CD4-positive, alpha-beta T cell (primary cell): ENCODE data around the gene OLFML3. TPM values are rescaled to one million over a fixed set of nuclear protein-coding genes. Genes with fewer than 3 reads are reported as not detected.

Source experiments
- ATAC-seq: fragments of 200-7000 bp; cut with Tn5 transposase; one replicate; pipeline ENCODE4 v1.10.0; 2022; ENCODE audit warnings: mild to moderate bottlenecking; ENCODE audit not compliant: poor library complexity
- CTCF ChIA-PET: fragments of 350-600 bp; sonication (Branson Sonifier 250); formaldehyde crosslinking; loops from one replicate; lab custom pipeline; 2021; ENCODE audit warnings: antibody characterized with exemption, inconsistent platforms; lab: Charles Lee
- POLR2A ChIA-PET: fragments of 350-600 bp; sonication (Branson Sonifier 250); formaldehyde crosslinking; loops from one replicate; lab custom pipeline; 2021; ENCODE audit warnings: antibody characterized with exemption, inconsistent platforms; lab: Charles Lee
- DNase-seq, 14 experiments: peaks; one replicate each; pipeline ENCODE4 v3.0.0-alpha.2; 2013 to 2020; ENCODE audit warnings: mixed read lengths in 2 of 14
- H3K27ac ChIP-seq, 2 donors: one replicate each; pipeline versions ENCODE4 v1.5.1 to v1.7.0; 2013; ENCODE audit warnings: low read length in 2 of 2, low read depth in 1 of 2, mild to moderate bottlenecking in 1 of 2
- H3K27me3 ChIP-seq, 2 experiments: 1 replicate in 1 of 2; 2 replicates in 1 of 2; pipeline versions ENCODE4 v1.6.1 to v1.7.0; 2013; ENCODE audit warnings: low read length in 2 of 2, control low read depth in 1 of 2, mild to moderate bottlenecking in 1 of 2, moderate library complexity in 1 of 2; ENCODE audit not compliant: insufficient read depth in 2 of 2, control insufficient read depth in 1 of 2
- H3K36me3 ChIP-seq: one replicate; pipeline ENCODE4 v1.6.1; 2013; ENCODE audit warnings: low read length, control low read depth; ENCODE audit not compliant: insufficient read depth
- H3K4me1 ChIP-seq: one replicate; pipeline ENCODE4 v1.6.1; 2013; ENCODE audit warnings: low read length, control low read depth; ENCODE audit not compliant: insufficient read depth
- H3K4me3 ChIP-seq: one replicate; pipeline ENCODE4 v1.5.1; 2013; ENCODE audit warnings: mild to moderate bottlenecking, low read length, moderate library complexity
- H3K9me3 ChIP-seq, 2 experiments: 1 replicate in 1 of 2; 2 replicates in 1 of 2; pipeline versions ENCODE4 v1.6.1 to v1.7.0; 2013; ENCODE audit warnings: low read length in 2 of 2, mild to moderate bottlenecking in 2 of 2, control low read depth in 1 of 2, moderate library complexity in 1 of 2; ENCODE audit not compliant: control insufficient read depth in 1 of 2, insufficient read depth in 1 of 2
- H3K27ac Mint-ChIP-seq: one replicate; pipeline ENCODE4 v1.8.0; 2020; ENCODE audit warnings: mixed read lengths
- H3K27me3 Mint-ChIP-seq: one replicate; pipeline ENCODE4 v1.8.0; 2021; ENCODE audit warnings: mixed read lengths
- H3K36me3 Mint-ChIP-seq: one replicate; pipeline ENCODE4 v1.8.0; 2021; ENCODE audit warnings: low read depth, mixed read lengths
- H3K4me1 Mint-ChIP-seq: one replicate; pipeline ENCODE4 v1.8.0; 2021; ENCODE audit warnings: low read depth, mixed read lengths
- H3K4me3 Mint-ChIP-seq: one replicate; pipeline ENCODE4 v1.8.0; 2020; ENCODE audit warnings: mild to moderate bottlenecking, mixed read lengths
- H3K9me3 Mint-ChIP-seq: one replicate; pipeline ENCODE4 v1.8.0; 2020; ENCODE audit warnings: mixed read lengths
- CTCF ChIP-seq: fragments of 200-600 bp; IDR thresholded peaks from one replicate; pipeline ENCODE4 v1.8.0; 2022; ENCODE audit warnings: antibody characterized with exemption, mild to moderate bottlenecking
- intact Hi-C, 2 experiments: fragments of 100-400 bp; cut with DNase I in 1 of 2; cut with micrococcal nuclease in 1 of 2; formaldehyde crosslinking; loops; one replicate each; pipeline versions ENCODE4 v1.15.1 to v1.9.0; 2023 to 2025; cut with DNase I, micrococcal nuclease
- total RNA-seq, 174 experiments: library from RNA in 2 of 174; stranded (reverse) in 2 of 174; gene quantifications; one replicate each; pipeline ENCODE4 v1.2.3 and lab custom pipeline; 2021 to 2026

The OLFML3 gene
- total RNA-seq, 2 experiments from 2014 or later: 0.30 to 0.31 TPM

- H3K27me3 ChIP-seq: no peaks in the 10 kb centered on the region
- Mint-ChIP-seq H3K4me1 (peaks cover 46% of the 10 kb centered on the region), H3K4me3 (no peak overlapping the region), H3K27me3 (no peaks in the 10 kb centered on the region), H3K9me3 (no peaks in the 10 kb centered on the region), H3K36me3 (peaks cover 56% of the 10 kb centered on the region), H3K27ac (peak overlapping the region; percentile 66)
- no peak for ATAC-seq
- intact Hi-C loops: loop anchor here (1.0 to 5.0 kb wide), 6 partner anchors 141 to 693 kb away; partner anchors contain the start of gene DENND2C (in 1 of the 2)
- no peak for DNase-seq
- no peak for TF ChIP-seq CTCF
- H3K4me3 ChIP-seq: no peak overlapping the region
- H3K9me3 ChIP-seq: no peaks in the 10 kb centered on the region
- peaks cover 29% of the 10 kb centered on the region for H3K36me3 ChIP-seq
- CTCF ChIA-PET: interaction anchor here (1.9 kb wide), 1 partner anchor 74 kb away, joined by 6 read pairs; the partner anchor contains the start of gene AP4B1
- H3K4me1 ChIP-seq: peaks cover 13% of the 10 kb centered on the region
- H3K27ac ChIP-seq: no peak overlapping the region
- POLR2A ChIA-PET: interaction anchor here (0.7 to 1.5 kb wide), 3 partner anchors 17 to 74 kb away, joined by 4 to 6 read pairs (median 5); no protein-coding TSS in a partner anchor
Measured at GRCh38 chr1:113977906-113978305, 1.4 kb upstream of the OLFML3 start.

GRCh38 chr1:113980110-113980509, 836 bp downstream of the OLFML3 start:
- H3K4me3 Mint-ChIP-seq: no peak overlapping the region
- intact Hi-C loops: no loop called here
- peaks cover 37% of the 10 kb centered on the region for H3K4me1 Mint-ChIP-seq
- Histone ChIP-seq H3K36me3 (peaks cover 9% of the 10 kb centered on the region), H3K4me3 (no peak overlapping the region), H3K4me1 (peaks cover 11% of the 10 kb centered on the region), H3K9me3 (peaks cover 0 to 2% of the 10 kb centered on the region in 2 experiments), H3K27ac (no peak overlapping the region), H3K27me3 (no peaks in the 10 kb centered on the region)
- peaks cover 34% of the 10 kb centered on the region for H3K36me3 Mint-ChIP-seq
- H3K9me3 Mint-ChIP-seq: no peaks in the 10 kb centered on the region
- TF ChIP-seq CTCF: no peak
- ATAC-seq (no peak), DNase-seq (peak in 1 of 14 experiments; percentile 27)
- no peaks in the 10 kb centered on the region for H3K27me3 Mint-ChIP-seq
- H3K27ac Mint-ChIP-seq: no peak overlapping the region
- POLR2A ChIA-PET: interaction anchor here (1.3 kb wide), 1 partner anchor 50 kb away, joined by 3 read pairs; no protein-coding TSS in a partner anchor
- CTCF ChIA-PET: interaction anchor here (1.4 to 1.7 kb wide), 2 partner anchors 10 to 18 kb away, joined by 5 read pairs; no protein-coding TSS in a partner anchor

- Mint-ChIP-seq H3K27me3 (no peaks in the 10 kb centered on the region), H3K27ac (no peak overlapping the region), H3K36me3 (peaks cover 14% of the 10 kb centered on the region), H3K9me3 (no peaks in the 10 kb centered on the region), H3K4me3 (no peak overlapping the region), H3K4me1 (peaks cover 16% of the 10 kb centered on the region)
- POLR2A ChIA-PET: no interaction called here
- ATAC-seq (no peak), DNase-seq (no peak)
- Histone ChIP-seq H3K36me3 (no peaks in the 10 kb centered on the region), H3K9me3 (peaks cover 0 to 3% of the 10 kb centered on the region in 2 experiments), H3K27ac (no peak overlapping the region), H3K4me3 (no peak overlapping the region), H3K4me1 (peaks cover 4% of the 10 kb centered on the region), H3K27me3 (no peaks in the 10 kb centered on the region)
- CTCF ChIA-PET: no interaction called here
- TF ChIP-seq CTCF: no peak
- intact Hi-C loops: no loop called here
Measured at GRCh38 chr1:113981962-113982931, 3.0 kb downstream of the OLFML3 start.
